GM18508 (cell line): Measurements from ENCODE around the gene OVOL1.
"Not testable (repeated sequence)": the region's sequence is repeated elsewhere in the genome, so short reads cannot be mapped to it uniquely, and the experiment has no call there.

Experiments
- ATAC-seq: cut with Tn5 transposase; IDR thresholded peaks from one replicate; pipeline ENCODE4 v1.9.1; 2021; ENCODE audit warnings: moderate number of reproducible peaks; ENCODE audit not compliant: insufficient read depth, unreplicated experiment

OVOL1 gene

DNA sequence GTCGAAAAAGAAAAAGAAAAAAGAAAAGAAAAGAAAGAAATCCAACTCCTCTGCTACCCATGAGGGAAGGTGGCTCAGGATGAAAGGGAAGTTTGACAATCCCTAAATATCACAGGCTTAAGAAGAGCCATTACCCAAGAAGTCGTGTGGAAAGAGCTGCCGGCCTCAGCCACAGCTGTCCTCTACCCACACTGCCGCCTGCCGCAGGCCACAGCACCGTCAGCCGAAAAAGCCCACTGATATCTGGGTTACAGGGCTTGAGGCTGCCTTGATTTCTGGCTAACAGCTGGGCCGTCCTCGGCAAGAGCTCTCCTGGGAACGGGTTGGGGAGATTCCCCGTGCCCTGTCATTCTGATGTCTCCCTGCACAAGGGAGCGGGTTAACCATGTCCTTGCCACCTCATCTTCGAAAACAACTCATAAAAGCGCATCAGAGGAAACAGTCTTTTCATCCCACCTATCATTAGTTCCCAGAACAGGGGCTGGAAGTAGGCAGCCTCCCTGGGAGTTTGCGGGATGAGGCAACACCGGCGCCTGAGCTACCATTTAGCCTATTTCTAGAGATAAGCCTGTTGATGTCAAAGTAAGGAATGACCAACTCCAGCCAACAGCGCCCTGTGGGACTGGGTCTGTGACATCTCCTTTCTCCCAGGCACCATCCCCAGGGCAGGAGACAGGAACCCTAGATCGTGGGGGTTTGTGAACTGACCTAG is 25.1 kb downstream of the OVOL1 start:
- no peak for ATAC-seq

DNA sequence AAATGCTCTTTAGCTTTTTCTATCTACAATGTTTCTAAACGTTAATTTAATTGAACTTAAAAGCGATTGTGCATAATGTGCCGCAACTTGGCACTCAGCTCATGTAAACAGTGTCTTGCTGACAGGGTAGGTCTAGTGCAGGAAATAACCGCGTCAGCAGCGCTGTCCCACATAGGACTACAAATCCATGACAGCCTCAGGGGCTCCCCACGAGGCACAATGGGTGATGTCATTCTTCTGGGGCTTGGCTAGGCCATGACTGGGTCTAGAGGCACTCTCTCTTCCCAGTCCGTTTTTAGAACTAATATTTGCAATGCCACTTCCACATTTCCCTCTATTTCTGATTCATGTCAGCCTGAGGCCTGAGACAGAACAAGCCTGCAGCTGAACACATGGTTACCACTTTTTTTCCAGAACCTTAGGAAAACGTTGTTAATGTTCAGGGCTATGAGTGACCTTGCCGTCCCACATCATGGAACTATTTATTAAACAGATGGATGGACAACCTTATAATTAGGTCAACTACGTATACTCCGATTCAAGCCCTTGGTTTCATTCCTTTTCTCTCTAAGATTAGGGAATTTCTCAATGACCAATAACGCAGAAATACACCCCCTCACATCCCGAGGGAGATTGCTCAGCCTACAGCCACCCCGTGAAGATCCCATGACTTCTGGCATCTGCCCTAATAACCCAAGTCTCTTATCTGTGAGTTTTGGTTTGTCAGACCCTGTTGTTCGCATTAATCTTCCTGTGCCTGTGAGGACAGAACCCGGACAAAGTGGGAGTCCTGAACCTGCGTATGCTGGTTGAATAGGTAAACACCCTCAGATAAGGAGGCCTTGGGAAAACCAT is 27.5 kb downstream of the OVOL1 start:
- ATAC-seq, result no peak

DNA sequence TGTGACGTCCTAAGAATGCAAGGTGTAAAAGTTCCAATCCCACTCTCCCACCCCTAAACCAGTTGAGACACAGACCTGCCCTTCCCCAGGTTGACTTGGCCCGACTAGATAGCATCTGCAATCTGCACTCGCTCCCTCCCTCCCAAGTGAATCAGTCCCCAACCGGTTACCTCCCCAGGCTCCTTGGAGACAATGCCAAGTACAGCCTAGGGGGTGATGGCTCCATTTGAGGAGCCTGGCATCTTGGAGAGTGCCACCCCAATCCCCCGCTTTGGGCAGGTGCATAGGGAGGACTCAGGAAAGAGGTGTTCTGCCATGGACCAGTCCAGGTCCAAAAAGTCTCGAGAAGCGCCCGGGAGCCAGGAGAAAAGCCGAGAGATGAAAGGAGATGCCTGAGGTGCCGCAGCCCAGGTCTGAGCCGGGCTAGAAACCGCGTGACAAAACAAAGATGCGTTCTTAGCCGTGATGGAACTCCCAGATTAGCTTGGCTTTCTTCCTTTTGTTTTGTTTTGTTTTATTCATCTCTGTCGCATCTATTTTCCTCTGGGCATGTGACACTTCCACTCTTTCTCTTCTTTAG is 28.2 kb downstream of the OVOL1 start:
- no peak for ATAC-seq

DNA sequence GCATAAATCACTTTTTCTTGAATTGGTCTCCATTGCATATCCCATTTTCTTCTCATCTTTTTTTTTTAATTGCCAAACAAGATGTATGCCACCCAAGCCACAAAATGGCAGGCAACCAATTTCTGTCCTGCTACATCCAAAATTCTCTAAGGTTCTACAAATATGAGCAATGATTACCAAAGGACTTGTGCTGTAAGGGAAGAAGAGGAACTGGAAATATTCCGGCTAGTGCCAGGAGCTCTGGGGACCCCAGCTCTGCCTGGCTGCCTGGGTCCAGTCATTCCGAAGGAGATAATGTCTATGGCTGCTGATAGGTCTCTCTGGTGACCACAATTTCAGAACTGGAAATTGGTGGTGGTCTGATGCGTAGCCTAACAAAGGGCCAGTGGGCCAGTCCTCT is 29.8 kb downstream of the OVOL1 start:
- ATAC-seq, result no peak

DNA sequence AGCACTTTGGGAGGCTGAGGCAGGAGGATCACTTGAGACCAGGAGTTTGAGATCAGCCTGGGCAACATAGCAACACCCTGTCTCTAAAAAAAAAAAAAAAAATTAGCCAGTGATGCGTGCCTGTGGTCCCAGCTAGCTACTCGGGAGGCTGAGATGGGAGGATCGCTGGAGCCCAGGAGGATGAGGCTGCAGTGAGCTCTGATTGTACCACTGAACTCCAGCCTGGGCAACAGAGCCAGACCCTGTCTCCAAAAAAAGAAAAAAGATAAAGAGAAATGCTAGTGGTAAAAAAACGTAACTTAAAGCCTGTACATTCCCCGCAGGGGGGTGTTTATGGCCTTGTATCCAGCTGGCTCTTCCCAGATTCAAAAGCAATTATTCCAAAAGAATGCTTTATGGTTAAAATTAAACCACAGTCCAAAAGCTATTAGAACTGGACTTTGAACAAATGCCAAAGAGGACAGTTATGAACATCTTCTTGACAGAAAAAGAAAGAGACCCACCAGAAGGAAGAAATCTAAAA is 30.5 kb downstream of the OVOL1 start:
- ATAC-seq, result no peak

DNA sequence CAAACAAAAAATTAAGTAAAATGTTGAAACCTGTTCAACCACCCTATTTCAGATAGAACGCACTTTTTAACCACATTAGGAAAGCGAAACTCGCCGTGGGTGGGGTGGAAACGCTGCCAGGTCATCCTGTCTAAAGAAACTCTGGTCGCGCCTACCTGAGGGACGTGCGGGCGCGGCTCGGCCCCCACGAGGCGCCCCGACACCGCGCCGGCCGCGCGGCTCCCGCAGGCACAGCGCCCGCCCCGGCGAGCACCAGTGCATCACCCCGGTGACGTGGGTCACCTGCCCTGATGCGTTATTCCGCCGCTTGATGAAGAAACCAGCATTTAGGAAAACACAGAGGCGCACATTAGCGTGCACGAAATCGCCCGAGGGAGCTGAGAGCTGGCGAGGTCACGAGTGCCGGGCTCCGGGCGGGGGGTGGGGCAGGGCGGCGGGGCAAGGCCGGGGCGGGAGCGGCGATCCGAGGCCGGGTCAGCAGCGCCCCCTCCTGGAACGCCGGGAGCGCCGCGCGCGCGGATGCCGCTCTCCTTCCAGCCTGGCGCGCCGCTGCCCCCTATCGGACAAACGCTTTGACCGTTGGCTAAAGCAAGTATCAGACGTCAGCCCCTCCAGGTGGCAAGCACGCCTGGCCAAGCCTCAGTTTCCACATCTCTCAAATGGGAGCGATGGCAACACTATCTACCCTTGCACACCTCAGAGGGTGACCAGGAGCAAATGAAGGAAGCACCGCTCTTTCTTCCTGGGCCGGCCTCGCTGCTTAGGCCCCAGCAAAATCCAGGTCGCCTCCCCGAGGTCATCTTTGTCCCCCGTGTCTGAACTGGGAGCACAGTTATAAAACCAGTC is 31.2 kb downstream of the OVOL1 start:
- peak; percentile 41 for ATAC-seq

DNA sequence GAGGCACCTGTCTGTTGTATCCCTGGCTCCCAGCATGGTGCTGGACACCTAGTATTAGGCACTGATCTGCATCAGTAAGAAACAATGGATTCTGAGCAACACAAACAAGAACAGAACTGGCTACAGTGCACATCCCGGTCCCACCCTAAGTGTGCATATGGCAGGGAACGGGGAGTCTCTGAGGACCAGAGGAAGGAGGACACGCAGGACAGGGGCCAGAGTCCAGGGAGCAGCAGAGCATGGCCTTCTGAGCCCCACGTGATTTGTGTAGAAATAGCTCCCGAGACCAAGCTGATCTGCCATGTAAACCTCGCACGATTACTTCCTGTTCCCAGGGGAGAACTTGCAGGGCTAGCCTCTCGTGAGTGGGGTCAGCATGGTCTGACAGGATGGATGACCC is 34.2 kb downstream of the OVOL1 start:
- no peak for ATAC-seq

DNA sequence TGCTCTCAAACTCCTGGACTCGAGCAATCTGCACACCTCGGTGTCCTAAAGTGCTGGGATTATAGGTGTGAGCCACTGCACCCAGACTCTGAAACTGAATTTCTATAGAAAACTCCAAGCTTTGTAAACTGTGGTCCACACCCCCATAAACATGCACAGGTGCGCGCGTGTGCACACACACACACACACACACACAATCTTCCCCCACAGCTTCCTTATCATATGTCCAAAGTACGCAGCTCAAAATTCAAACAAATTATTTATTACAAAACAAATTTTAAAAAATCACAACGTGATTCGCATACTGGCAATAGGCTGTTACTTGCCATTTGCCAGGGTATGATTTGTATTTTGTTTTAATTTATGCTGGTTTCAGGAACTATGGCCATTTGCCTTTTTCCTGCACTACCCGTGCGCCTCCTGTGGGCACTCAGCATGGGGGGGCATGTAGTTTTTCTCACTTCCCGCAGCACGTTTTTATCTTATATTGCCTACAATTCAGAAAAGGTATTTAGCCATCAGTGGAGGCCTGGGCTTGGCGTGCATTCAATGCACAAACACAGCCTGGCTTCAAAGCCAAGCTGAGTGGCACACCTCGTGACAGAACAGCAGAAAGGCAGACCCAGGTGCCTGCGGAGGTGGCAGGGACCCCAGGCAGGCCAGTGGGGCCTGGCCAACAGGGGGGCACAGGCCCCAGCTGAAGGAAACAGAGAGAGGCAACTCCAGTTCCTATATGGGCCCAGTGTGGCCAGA is 36.1 kb downstream of the OVOL1 start:
- no peak for ATAC-seq

DNA sequence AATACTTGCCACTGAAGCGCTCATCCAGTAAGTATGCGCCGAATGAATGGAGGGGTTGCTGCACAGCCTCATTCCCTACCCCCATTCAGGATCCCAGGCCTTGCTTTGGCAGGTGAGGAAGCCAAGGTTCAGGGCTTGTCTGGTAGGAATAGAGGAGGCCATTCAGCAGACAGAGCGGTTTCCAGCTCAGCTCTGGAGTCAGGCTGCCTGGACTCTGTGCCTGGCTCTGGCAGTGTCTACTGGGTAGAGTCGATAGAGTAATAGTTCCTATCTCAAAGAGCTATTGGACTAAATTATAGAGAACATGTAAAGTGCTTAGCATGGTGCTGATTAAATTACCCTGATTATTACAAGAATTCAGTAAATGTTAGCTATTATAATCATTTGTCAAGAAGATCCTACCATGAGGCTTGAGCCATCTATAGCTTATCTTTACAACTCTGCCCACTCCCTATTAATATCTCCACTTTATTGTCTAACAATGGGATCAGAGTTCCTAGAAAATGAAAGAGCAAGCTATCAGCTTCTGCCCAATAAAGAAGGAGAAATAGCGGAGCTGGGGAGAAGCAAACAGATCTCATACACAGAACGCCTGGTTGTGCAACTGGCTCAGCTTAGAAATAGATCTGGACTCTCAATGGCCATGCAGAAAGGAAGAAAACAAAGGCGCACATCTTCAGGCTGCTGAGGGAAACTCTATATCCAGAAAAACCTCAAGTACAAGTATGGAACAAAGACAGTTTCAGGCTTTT is 40.3 kb downstream of the OVOL1 start:
- no peak for ATAC-seq

DNA sequence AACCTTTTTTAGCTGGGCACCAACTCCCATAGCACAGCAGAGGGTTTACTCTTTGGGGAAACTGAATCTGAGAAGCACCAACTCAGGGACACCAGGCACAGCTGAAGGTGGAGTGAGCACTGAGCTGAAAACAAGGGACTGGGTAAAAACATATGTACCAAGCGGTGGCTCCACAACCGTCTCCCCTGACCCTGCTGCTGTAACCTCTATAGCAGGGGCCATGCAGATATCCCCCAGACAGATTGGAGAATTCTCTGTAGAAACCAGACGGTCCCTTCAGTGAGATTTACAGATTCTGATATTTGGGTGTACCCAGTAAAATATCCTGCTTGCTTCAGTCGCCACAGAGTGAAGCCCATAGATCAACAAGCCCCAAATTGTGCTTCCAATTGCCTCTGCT is 42.6 kb downstream of the OVOL1 start:
- no peak for ATAC-seq

DNA sequence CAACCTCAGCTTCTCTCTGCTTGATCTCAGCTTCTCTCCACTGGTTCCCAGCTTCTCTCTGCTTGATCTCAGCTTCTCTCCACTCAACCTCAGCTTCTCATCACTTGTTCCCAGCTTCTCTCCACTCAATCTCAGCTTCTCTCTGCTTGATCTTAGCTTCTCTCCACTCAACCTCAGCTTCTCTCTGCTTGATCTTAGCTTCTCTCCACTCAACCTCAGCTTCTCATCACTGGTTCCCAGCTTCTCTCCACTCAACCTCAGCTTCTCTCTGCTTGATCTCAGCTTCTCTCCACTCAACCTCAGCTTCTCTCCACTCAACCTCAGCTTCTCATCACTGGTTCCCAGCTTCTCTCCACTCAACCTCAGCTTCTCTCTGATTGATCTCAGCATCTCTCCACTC is 45.4 kb downstream of the OVOL1 start:
- ATAC-seq, result not testable (repeated sequence)

DNA sequence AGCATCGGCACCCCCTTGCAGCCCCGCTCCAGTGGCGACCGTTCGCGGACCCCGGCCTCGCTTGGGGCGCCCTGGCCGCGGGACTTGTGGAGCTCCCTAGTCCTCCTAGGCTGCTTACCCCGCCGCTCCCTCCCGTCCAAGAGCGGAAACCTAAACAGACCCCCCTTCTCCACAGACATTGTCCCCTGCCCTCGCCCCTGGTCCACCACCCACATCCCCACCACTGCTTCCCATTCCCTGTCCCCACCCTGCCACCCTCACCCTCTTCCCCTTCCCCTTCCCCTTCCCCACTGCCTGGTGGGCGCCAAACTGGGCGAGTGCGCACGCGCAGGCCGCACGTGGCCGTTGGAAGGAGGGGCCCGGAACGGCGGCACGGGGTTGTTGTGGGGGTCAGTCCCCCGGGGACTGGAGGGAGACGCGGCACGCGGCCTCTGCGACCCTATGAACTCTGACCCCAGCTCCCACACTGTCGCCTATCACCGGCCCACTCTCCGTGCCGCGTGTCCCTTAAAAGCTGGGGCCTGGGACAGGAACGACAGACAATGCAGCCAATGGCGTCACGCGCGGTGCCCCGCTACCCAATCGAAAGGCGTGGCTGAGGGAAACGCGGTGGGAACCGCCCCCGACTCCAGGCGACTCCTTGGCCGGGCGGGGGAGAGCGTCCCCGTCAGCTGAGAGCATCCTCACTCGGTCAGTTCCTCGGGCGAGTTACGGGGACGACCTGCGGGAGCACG is 46.6 kb downstream of the OVOL1 start, which contains the start of gene SNX32:
SNX32 (plus strand) TSS at position 667 of the 734 bp plus-strand sequence. CDS start 103 bp downstream, outside the sequence.
- no peak for ATAC-seq

DNA sequence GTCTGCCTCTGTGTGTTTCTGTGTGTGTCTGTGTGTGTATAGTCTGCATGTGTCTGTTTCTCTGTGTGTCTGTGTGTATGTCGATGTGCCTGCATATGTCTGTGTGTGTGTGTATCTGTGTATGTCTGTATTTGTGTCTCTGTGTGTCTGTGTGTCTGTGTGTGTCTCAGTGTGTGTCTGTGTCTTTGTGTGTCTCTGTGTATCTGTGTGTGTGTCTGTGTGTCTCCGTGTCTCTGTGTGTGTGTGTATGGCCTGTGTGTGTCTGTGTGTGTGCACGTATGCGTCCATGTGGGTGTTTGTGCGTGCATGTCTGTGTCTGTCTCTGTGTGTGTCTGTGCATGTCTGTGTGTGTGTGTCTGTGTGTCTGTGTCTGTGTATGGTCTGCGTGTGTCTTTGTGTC is 47.3 kb downstream of the OVOL1 start:
- ATAC-seq, result no peak

DNA sequence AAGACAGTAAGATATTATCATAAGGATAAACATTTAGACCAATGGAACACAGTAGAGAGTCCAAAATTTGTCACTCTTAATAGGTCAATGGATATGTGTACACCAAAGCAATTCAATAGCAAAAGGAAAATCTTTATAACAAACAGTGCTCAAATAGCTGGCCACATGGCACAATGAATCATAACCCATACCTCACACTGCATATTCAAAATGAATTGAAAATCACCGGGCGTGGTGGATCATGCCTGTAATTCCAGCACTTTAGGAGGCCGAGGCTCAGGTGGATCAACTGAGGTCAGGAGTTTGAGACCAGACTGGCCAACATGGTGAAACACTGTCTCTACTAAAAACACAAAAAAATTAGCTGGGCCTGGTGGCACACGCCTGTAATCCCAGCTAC is 55.3 kb downstream of the OVOL1 start:
- ATAC-seq, result no peak

DNA sequence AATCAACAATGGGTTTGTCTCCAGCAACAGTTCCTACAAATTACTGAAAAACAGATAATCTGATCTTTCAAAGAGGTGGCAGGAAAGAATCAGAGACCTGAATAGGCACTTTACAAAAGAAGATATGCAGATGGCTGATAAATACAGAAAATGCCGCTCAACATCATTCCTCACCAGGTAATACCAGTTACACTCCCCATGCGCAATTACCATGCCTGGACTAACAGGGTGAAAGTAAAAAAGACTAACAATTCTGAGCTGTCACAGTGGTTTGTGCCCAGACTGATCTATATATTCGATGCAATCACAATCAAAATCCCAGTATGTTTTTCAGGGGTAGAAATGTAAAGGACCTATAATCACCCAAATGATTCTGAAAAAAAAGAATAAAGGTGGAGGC is 56.9 kb downstream of the OVOL1 start:
- ATAC-seq, result no peak

DNA sequence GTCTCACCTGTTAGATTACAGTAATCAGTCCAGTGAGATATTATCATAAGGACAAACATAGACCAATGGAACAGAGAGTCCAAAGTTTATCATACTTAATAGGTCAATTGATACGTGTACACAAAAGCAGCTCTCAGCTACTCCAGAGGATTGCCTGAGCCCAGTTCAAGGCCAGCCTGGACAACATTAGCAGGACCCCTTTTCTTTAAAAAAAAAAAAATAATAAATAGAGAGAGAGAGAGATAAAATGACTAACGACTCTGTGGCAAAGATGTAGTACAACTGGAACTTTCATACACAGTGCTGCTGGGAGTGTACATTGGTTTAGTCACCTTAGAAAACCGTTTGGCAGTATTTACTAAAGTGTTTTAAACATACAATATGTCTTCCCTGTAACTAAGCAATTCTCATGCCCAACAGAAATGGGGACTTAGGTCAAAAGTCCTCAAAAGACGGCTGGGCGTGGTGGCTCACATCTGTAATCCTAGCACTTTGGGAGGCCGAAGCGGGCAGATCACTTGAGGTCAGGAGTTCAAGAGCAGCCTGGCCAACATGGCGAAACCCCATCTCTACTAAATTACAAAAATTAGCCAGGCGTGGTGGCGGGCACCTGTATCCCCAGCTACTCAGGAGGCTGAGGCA is 57.5 kb downstream of the OVOL1 start:
- no peak for ATAC-seq
